Karpas-422 (cell line): ENCODE data around the gene UNC13D. TPM values are rescaled to one million over a fixed set of nuclear protein-coding genes. Genes with fewer than 3 reads are reported as not detected.
"Not testable (repeated sequence)": the region's sequence is repeated elsewhere in the genome, so short reads cannot be mapped to it uniquely, and the experiment has no call there.

Experiments used
- DNase-seq: peaks from one replicate; pipeline ENCODE4 v3.0.0-alpha.2; 2015
- H2AFZ ChIP-seq: fragments of 200-600 bp; sonication (generic); 2 replicates; pipeline ENCODE4 v1.6.1; 2014; ENCODE audit warnings: antibody characterized with exemption, low read length, mixed read lengths
- H3K27ac ChIP-seq: fragments of 200-600 bp; sonication (generic); 2 replicates; pipeline ENCODE4 v1.5.1; 2014; ENCODE audit warnings: mild to moderate bottlenecking, low read length, moderate library complexity
- H3K27me3 ChIP-seq: fragments of 200-600 bp; sonication (generic); 2 replicates; pipeline ENCODE4 v1.6.1; 2014; ENCODE audit warnings: low read length, mixed read lengths
- H3K36me3 ChIP-seq: fragments of 200-600 bp; sonication (generic); 2 replicates; pipeline ENCODE4 v1.6.1; 2014; ENCODE audit warnings: low read length, mixed read lengths; ENCODE audit not compliant: insufficient read depth
- H3K4me1 ChIP-seq: fragments of 200-600 bp; sonication (generic); 2 replicates; pipeline ENCODE4 v1.6.1; 2014; ENCODE audit warnings: mild to moderate bottlenecking, low read length, mixed read lengths
- H3K4me2 ChIP-seq: fragments of 200-600 bp; sonication (generic); 2 replicates; pipeline ENCODE4 v1.6.1; 2014; ENCODE audit warnings: low read length, low read depth, mild to moderate bottlenecking; ENCODE audit not compliant: poor library complexity, severe bottlenecking
- H3K4me3 ChIP-seq: fragments of 200-600 bp; sonication (generic); 2 replicates; pipeline ENCODE4 v1.5.1; 2014; ENCODE audit warnings: mild to moderate bottlenecking, antibody characterized with exemption, low read length, mixed read lengths
- H3K79me2 ChIP-seq: fragments of 200-600 bp; sonication (generic); 2 replicates; pipeline ENCODE4 v1.6.1; 2014; ENCODE audit warnings: mild to moderate bottlenecking, low read length, mixed read lengths
- H3K9ac ChIP-seq: fragments of 200-600 bp; sonication (generic); 2 replicates; pipeline ENCODE4 v1.6.0; 2014; ENCODE audit warnings: low read length
- H3K9me2 ChIP-seq: fragments of 200-600 bp; sonication (generic), shearing (Covaris generic); replicated peaks from 2 replicates; pipeline ENCODE4 v1.6.0; 2014; ENCODE audit warnings: mild to moderate bottlenecking, low read length, moderate library complexity; ENCODE audit not compliant: insufficient read depth
- H3K9me3 ChIP-seq: fragments of 300-700, 200-600 bp; sonication (generic); 2 replicates; pipeline ENCODE4 v1.6.1; 2014; ENCODE audit warnings: low read length, mixed read lengths
- H4K20me1 ChIP-seq: fragments of 200-600 bp; sonication (generic); 2 replicates; pipeline ENCODE4 v1.6.1; 2014; ENCODE audit warnings: mild to moderate bottlenecking, antibody characterized with exemption, low read length, low read depth; ENCODE audit not compliant: insufficient read depth
- total RNA-seq: library from RNA; depleted of rRNA; stranded (reverse); fragments of >200 nt; shearing (Covaris generic); gene quantifications from 2 replicates; pipeline ENCODE4 v1.2.3, GENCODE V29; 2014; ENCODE audit warnings: low replicate concordance

UNC13D gene
- total RNA-seq, 1 experiment from 2014 or later: 30.9 TPM

DNA sequence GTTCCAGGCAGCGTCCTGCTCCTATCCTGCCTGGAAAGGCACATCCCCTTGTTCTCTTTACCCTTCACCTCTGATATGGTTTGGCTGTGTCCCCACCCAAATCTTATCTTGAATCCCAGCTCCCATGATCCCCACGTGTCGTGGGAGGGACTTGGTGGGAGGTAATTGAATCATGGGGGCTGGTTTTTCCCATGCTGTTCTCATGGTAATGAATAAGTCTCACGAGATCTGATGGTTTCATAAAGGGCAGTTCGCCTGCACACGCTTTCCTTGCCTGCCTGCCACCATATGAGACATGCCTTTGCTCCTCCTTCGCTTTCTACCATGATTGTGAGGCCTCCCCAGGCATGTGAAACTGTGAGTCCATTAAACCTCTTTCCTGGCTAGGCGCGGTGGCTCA lies 41.7 kb upstream of the UNC13D start:
- H3K4me1 ChIP-seq, H2AFZ ChIP-seq, H3K9me3 ChIP-seq, H3K27ac ChIP-seq, H3K79me2 ChIP-seq, H3K9ac ChIP-seq, H3K4me2 ChIP-seq, H3K9me2 ChIP-seq, H3K4me3 ChIP-seq, H3K36me3 ChIP-seq, H3K27me3 ChIP-seq, H4K20me1 ChIP-seq, DNase-seq: not testable (repeated sequence)

DNA sequence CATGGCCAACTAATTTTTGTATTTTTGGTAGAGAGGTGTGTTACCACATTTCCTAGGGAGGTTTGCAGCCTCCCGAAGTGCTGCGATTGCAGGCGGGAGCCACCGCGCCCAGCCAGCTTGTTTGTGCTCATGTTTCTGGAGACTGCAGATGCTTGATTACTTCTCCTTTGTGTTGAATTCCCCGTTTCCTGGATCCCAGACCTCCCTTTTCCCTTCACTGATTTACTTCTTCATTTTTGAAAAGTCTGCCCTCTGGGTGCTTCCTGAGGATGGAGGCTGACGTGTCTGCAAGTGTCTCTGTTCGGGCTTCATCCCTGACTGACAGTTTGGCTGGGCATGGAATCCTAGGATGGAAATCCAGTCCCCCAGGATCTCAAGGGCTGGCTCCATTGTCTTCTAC lies 41.2 kb upstream of the UNC13D start:
- Histone ChIP-seq H3K27me3 (no peaks in the 10 kb centered on the region), H3K9me3 (no peaks in the 10 kb centered on the region), H3K4me3 (no peak overlapping the region), H3K79me2 (no peaks in the 10 kb centered on the region), H2AFZ (no peak overlapping the region), H3K9ac (no peak overlapping the region), H3K27ac (no peak overlapping the region), H3K4me2 (no peak overlapping the region), H3K4me1 (no peaks in the 10 kb centered on the region), H3K9me2 (no peaks in the 10 kb centered on the region), H4K20me1 (no peaks in the 10 kb centered on the region), H3K36me3 (no peaks in the 10 kb centered on the region; the same call in 1 of the 2 replicates)
- DNase-seq: no peak

DNA sequence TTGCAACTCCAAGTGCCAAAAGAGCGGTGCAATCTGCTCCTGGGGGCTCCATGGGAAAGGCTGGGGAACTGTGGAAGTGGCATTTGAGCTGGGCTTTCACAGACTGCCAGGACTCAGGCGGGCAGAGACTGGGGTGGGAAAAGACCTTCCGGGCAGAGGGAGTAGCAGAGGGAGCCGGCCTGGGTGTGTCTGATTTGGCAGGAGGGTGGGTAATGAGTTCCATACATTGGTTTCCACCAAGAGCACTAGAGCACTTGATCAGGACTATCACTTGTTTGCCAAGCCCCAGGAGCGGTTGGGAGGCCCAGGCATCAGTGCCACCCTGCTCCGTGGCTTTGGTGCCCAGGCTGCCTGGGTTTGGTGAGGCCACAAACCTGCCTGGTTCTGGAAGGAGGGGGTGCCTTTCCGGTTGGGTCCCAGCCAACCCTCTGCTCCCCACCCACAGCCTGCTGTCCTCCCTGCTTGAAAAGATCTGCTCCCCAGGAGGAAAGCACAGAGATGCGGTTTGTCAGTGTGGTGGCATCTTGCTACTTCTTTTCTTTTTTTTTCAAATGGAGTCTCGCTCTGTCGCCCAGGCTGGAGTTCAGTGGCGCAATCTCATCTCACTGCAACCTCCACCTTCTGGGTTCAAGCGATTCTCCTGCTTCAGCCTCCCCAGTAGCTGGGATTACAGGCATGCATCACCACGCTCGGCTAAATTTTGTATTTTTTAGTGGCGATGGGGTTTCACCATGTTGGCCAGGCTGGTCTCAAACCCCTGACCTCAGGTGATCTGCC lies 37.7 kb upstream of the UNC13D start:
- no peaks in the 10 kb centered on the region for H3K36me3 ChIP-seq
- H2AFZ ChIP-seq: no peak overlapping the region
- H3K4me3 ChIP-seq: no peak overlapping the region
- H4K20me1 ChIP-seq: no peaks in the 10 kb centered on the region
- no peak for DNase-seq
- no peaks in the 10 kb centered on the region for H3K27me3 ChIP-seq
- H3K79me2 ChIP-seq: no peaks in the 10 kb centered on the region
- H3K27ac ChIP-seq: no peak overlapping the region
- H3K4me1 ChIP-seq: peaks cover 16% of the 10 kb centered on the region
- H3K9ac ChIP-seq: no peak overlapping the region
- no peaks in the 10 kb centered on the region for H3K9me2 ChIP-seq
- H3K4me2 ChIP-seq: no peak overlapping the region
- H3K9me3 ChIP-seq: no peaks in the 10 kb centered on the region

DNA sequence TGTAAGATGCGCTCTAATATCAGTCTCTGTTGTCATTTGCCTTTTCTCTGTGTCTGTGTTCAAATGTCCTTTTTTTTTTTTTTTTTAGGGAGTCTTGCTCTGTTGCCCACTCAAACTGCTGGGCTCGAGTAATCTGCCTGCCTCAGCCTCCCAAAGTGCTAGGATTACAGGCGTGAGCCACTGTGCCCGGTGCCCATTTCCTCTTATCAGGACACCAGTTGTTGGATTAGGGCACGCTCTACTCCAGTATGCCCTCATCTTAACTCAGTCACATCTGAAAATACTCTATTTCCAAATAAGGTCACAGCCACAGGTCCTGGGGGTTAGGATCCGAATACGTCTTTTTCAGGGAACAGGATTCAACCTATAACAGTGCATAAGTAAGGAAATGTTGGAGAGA lies 36.1 kb upstream of the UNC13D start:
- Histone ChIP-seq H4K20me1 (no peaks in the 10 kb centered on the region), H3K27me3 (no peaks in the 10 kb centered on the region), H3K9me2 (no peaks in the 10 kb centered on the region), H3K36me3 (no peaks in the 10 kb centered on the region), H3K79me2 (no peaks in the 10 kb centered on the region), H2AFZ (no peak overlapping the region), H3K4me1 (peaks cover 31% of the 10 kb centered on the region), H3K27ac (no peak overlapping the region), H3K4me2 (no peak overlapping the region), H3K9ac (no peak overlapping the region), H3K4me3 (no peak overlapping the region), H3K9me3 (no peaks in the 10 kb centered on the region)
- no peak for DNase-seq

DNA sequence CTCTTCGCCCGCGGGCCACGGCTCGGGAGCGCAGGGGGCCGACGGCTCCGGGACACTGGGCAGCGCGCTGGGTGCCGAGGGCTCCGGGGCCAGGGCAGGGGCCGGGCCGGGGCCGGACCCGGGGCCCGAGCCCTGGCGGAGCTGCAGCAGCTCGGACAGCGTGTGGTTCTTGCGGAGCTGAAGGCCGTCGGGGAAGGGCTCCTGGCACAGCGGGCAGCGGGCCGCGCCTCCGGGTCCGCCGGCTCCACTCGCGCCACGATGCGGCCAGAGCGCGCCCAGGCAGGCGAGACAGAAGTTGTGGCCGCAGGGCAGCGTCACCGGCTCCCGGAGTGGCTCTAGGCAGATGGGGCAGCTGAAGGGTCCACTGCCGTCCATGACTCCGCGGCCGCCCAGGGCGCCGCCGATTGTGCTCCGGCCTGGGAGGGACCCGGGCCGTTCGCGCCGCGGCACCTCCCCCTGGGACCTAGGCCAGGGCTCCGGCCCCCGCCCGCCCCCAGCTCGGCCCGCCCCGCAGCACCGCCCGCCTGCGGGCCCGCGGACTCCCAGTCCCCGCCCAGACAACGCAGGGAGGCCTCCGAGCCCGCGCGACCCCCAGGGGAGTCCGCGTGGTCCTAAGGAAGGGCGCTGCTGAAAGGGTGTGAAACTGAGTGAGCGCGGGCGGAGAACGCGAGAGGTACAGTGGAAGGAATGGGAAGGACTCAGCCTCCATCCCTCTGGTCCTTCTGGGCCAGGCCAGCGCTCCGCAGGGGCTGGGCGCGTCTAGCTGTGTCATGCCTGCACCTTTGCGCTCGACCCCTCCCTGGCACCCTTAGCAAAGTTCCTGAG lies 34.2 kb upstream of the UNC13D start, which contains the start of gene TRIM47:
Gene TRIM47 (minus strand): TSS at position 408 of the 825 bp plus-strand sequence. CDS start 33 bp downstream, at position 375.
- Histone ChIP-seq H3K9ac (peak within 1 kb of the TSS; percentile 87), H2AFZ (peak within 1 kb of the TSS; percentile 98)

DNA sequence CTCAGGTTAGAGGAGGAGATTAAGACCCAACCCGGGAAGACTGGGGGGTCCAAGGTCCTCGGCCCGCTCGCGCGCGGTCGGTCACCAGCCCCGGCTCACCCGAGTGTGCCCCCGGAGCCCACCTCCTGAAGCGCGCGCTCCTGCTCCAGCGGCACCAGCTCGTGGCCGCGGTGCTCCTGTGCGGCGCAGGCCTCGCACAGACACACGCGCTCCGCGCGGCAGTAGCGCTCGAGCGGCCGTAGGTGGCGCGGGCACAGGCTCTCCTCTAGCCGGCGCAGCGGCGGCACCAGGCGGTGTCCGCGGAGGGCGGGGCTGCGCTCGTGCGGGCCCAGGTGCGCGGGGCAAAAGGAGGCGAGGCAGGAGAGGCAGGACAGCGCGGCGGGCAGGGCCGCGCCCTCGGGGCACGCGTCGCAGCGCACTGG lies 33.6 kb upstream of the UNC13D start:
- H3K36me3 ChIP-seq: no peaks in the 10 kb centered on the region
- H3K27me3 ChIP-seq: no peaks in the 10 kb centered on the region
- H3K9me2 ChIP-seq: no peaks in the 10 kb centered on the region
- H2AFZ ChIP-seq: peak overlapping the region; percentile 98
- no peaks in the 10 kb centered on the region for H4K20me1 ChIP-seq
- peak overlapping the region; percentile 84 for H3K4me3 ChIP-seq
- H3K9me3 ChIP-seq: no peaks in the 10 kb centered on the region
- DNase-seq: peak; percentile 91
- no peaks in the 10 kb centered on the region for H3K79me2 ChIP-seq
- peak overlapping the region; percentile 96 for H3K4me2 ChIP-seq
- H3K9ac ChIP-seq: peak overlapping the region; percentile 87
- H3K4me1 ChIP-seq: peaks cover 31% of the 10 kb centered on the region
- peak overlapping the region; percentile 82 for H3K27ac ChIP-seq

More for the DNA sequence above, 34.2 kb upstream of the UNC13D start, which contains the start of gene TRIM47:
- H3K4me3 ChIP-seq: peak within 1 kb of the TSS; percentile 84
- peak within 1 kb of the TSS; percentile 96 for H3K4me2 ChIP-seq
- H4K20me1 ChIP-seq: no peaks in the 10 kb centered on the region
- no peaks in the 10 kb centered on the region for H3K79me2 ChIP-seq
- H3K9me3 ChIP-seq: no peaks in the 10 kb centered on the region
- H3K9me2 ChIP-seq: no peaks in the 10 kb centered on the region
- H3K4me1 ChIP-seq: peaks cover 31% of the 10 kb centered on the region
- no peaks in the 10 kb centered on the region for H3K27me3 ChIP-seq
- H3K36me3 ChIP-seq: no peaks in the 10 kb centered on the region
- DNase-seq: no peak
- H3K27ac ChIP-seq: peak within 1 kb of the TSS; percentile 82

DNA sequence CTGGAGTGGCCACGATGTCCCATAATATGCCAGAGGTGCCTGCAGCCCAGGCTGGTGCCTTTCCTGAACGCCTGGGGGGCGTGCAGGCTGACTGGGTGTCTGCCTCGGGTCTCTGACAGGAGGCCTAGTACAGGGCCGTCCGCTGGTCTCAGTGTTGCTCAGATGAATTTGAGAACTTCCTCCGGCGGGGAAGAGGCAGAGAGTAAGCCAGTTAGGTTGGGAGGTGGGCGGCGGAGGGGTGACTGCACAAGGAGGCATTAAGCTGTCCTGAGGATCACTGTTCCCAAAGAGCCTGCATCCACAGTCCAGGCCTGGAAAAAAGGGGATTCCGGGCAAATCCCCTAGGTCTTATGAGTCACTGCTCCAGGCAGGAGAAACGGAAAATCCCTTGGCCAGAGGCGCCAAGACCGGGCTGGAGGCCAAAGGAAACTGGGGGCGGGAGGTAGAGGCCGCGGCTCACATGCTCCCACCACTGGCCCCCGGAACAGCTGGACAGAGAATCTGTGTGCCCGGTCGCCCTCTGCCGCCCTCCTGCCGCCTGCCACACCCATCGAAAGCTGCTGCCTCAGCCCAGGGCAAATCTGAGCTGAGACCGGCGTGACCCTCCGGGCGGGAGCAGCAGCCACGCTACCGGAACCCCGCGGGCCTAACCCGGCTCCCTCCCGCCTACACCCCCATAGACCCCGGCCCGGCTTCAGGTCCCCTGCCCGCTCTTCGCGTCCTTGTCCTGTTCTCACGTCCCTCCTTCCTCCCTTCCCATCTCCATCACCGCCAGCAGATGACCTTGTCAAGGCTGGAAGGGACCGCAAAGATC lies 32.9 kb upstream of the UNC13D start:
- Histone ChIP-seq H3K4me1 (peaks cover 31% of the 10 kb centered on the region), H3K27me3 (no peaks in the 10 kb centered on the region), H3K9me3 (no peaks in the 10 kb centered on the region), H3K9me2 (no peaks in the 10 kb centered on the region), H3K9ac (peak overlapping the region; percentile 87), H3K4me3 (peak overlapping the region; percentile 84), H4K20me1 (no peaks in the 10 kb centered on the region), H3K27ac (peak overlapping the region; percentile 82), H3K79me2 (no peaks in the 10 kb centered on the region), H3K4me2 (peak overlapping the region; percentile 96), H3K36me3 (no peaks in the 10 kb centered on the region), H2AFZ (peak overlapping the region; percentile 98)
- peak; percentile 88 for DNase-seq
